GM12892 (cell line): ENCODE measurements around the gene USP10.

Experiments
- POLR2A ChIP-seq: IDR thresholded peaks from 2 replicates; pipeline ENCODE4 v1.6.1; 2011; ENCODE audit warnings: low read depth, low read length, control low read depth
- POLR2AphosphoS5 ChIP-seq: IDR thresholded peaks from 2 replicates; pipeline ENCODE4 v1.6.1; 2011; ENCODE audit warnings: low read depth, low read length, control low read depth
- TAF1 ChIP-seq: IDR thresholded peaks from 2 replicates; pipeline ENCODE4 v1.6.1; 2011; ENCODE audit warnings: low read depth, mild to moderate bottlenecking, control low read depth, low read length, borderline replicate concordance

- TF ChIP-seq POLR2AphosphoS5: no peak
- TF ChIP-seq POLR2A: no peak
- no peak for TF ChIP-seq TAF1
These were observed 571 bp upstream of the USP10 start for GRCh38 chr16:84699147-84699711.
